Retinal pigment epithelial cell (primary cell): ENCODE results near the gene SP140.
A peak's percentile ranks its signal among the peaks of the same experiment; 100 is the strongest.
"Not testable (repeated sequence)": the region's sequence is repeated elsewhere in the genome, so short reads cannot be mapped to it uniquely, and the experiment has no call there.

ENCODE experiments used
- DNase-seq: peaks from one replicate; pipeline ENCODE4 v3.0.0-alpha.2; 2010; ENCODE audit warnings: low read depth
- H3K4me3 ChIP-seq: 2 replicates; pipeline ENCODE4 v1.5.1; 2011; ENCODE audit warnings: mild to moderate bottlenecking, low read length, control low read depth, moderate library complexity
- TF ChIP-seq, protein P1 (sequence below): conservative IDR thresholded peaks from 2 replicates; pipeline ENCODE4 v1.5.1; 2011; ENCODE audit warnings: low read depth, low read length, control low read depth, inconsistent platforms

The SP140 gene

DNA sequence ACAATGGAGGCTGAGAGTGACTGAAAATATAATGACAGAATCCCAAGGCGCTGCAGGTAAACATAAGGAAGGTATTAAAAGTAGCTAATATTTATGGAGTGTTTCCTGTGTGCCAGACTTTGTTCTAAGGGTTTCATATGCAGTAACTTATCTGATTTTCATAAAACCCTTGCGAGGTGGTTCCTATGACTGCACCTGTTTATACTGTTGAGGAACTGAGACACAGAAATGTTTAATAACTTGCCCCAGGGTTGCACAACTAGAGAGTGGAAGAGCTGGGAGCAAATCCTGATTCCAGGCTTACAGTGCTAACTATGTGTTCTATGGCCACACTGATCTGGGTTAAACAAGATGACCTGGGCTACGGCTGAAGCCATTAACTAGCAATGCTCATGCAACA lies 8.1 kb upstream of the SP140 start:
- TF ChIP-seq, protein P1, sequence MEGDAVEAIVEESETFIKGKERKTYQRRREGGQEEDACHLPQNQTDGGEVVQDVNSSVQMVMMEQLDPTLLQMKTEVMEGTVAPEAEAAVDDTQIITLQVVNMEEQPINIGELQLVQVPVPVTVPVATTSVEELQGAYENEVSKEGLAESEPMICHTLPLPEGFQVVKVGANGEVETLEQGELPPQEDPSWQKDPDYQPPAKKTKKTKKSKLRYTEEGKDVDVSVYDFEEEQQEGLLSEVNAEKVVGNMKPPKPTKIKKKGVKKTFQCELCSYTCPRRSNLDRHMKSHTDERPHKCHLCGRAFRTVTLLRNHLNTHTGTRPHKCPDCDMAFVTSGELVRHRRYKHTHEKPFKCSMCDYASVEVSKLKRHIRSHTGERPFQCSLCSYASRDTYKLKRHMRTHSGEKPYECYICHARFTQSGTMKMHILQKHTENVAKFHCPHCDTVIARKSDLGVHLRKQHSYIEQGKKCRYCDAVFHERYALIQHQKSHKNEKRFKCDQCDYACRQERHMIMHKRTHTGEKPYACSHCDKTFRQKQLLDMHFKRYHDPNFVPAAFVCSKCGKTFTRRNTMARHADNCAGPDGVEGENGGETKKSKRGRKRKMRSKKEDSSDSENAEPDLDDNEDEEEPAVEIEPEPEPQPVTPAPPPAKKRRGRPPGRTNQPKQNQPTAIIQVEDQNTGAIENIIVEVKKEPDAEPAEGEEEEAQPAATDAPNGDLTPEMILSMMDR: no peak
- no peak for DNase-seq
- no peak overlapping the region for H3K4me3 ChIP-seq

DNA sequence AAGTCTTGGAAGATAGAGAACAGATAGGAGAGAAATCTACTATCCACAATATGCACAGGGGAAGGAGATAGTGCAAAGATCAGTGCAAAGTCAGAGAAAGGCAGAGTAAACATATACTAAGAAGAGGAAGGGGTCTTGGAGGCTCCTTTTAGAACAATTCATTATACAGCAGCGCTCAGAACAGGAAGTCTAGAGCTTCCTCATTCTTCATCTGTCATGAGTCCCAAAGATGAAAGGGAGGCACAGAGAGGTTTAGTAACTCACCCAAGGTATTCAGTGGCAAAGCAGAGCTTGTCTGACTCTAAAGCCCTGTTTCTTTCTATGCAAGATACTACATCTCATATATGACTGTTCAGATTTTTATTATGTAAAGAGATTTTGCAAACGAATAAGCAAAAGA lies 7.1 kb upstream of the SP140 start:
- TF ChIP-seq, protein P1: no peak
- DNase-seq: no peak
- H3K4me3 ChIP-seq: no peak overlapping the region

DNA sequence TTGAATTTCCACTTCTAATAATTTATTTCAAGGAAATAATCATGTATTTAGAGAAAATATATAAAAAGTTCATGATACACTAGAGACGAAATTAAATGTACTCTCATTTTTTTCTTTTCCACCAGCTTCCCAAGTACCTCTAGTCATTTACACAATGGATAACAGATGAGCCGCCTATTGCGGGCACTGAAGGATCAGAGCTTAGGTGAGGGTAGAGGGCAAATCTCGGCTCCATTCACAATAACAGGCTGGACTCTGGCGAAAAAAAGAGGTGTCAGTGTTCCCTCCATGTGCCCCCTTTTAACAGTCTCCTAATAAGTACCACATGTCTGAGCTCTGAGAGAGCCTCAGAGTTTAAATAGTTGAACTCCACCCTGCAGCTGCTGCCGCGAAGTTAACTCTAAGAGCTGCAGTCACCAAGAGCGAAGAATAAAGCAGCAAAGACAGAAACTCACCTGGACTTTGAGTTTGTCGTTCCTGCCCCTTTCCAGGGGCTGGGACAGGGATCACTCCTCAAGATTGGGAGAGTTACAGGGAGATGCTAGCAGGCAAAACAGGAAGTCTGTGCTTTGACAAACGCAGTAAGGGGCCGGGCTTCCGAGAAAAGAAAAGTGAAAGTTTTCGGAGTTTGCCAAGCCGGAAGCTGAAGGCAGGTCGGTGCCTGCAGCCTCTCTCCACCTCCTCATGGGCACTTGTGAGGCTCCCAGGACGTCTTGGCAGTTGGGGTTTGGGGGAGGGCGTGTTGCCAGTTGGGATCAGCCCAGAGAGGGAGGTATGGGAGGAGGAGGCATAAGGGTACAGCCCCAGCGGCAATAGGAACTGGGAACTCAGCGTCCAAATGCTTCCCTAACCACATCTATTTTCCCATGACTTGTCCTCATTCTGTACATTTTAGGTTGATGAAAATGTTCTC lies 5.9 kb upstream of the SP140 start, which contains the start of gene SP110:
TSS of gene SP110 (minus strand) at position 566 of the 913 bp plus-strand sequence. CDS start 3,057 bp downstream, outside the sequence.
- TF ChIP-seq, protein P1: no peak
- DNase-seq: peak; percentile 39
- peak within 1 kb of the TSS; percentile 75 for H3K4me3 ChIP-seq

DNA sequence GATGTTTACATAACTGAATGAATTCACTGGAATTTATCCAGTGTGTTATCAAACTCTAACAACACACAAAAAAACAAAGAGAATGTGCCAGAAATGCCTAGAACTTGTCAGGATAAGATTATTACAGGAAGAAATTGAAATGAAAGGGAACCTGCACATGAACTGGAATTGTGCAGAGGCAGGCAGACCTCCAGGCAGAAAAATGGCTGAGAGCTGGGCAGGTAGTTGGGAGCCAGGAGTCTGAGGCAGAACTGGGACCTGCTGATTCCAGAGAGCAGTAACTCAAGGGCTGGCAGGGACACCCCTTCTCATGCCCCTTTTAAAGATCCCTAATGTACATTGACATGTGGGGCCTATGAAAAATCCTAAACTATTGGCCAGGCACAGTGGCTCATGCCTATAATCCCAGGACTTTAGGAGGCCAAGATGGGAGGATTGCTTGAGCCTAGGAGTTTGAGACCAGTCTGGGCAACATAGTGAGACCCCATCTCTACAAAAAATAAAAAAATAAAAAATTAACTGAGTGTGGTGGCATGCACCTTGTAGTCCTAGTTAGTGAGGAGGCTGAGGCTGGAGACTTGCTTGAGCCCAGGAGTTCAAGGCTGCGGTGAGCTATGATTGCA lies 5.1 kb upstream of the SP140 start:
- no peak for DNase-seq
- TF ChIP-seq, protein P1: no peak
- peak overlapping the region; percentile 75 for H3K4me3 ChIP-seq

DNA sequence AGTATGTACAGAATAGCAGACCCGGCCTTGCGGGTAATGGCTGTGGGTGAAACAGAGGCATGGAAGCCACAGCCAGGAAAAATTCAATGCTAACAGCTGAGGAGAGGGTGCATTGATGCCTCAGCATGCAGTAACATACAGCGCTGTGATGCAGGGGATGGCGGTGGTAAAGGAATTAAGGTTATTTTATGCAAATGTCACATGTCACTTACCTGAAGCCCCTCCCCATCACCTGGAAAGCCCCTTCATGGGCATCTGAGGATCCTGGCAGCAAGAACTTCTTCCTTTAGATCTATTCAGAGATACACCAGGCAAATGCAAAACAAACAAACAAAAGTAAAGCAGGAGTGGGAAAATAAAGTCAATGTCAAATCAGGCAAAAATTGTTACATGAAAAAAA lies 4.0 kb upstream of the SP140 start:
- no peak overlapping the region for H3K4me3 ChIP-seq
- no peak for DNase-seq
- TF ChIP-seq, protein P1: no peak

DNA sequence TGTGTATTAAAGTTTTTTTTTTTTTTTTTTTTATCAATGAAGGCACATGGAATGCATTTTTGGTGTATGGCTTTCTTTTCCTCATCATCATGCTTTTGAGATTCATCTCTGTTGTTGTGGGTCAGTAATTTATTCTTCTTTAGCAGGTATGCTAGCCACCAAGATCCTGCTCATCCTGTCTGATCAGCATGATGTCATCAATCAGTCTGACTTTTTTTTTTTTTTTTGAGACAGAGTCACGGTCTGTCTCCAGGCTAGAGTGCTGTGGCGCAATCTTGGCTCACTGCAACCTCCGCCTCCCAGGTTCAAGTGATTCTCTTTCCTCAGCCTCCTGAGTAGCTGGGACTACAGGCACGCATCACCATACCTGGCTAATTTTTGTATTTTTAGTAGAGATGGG lies 2.7 kb upstream of the SP140 start:
- DNase-seq: not testable (repeated sequence)

DNA sequence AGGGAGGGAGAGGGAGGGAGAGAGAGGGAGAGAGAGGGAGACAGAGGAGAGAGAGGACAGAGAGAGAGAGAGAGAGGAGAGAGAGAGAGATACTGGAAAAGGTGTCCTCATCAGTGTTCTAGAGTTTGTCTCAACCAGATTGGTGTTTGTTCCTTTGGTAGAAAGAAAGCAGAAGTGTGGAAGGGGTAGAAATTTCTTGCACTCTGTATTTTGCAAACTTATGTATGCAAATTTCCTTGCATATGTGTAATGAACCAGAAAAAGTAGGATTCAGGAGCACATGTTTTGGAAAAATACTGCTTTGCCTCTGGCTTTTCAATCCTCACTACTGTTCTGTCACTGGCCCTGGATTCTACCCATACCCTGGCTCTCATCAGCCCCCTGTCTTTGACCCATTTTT lies 1.1 kb upstream of the SP140 start:
- TF ChIP-seq, protein P1: no peak
- H3K4me3 ChIP-seq: no peak overlapping the region
- DNase-seq: no peak

More for the DNA sequence above, 2.7 kb upstream of the SP140 start:
- not testable (repeated sequence) for H3K4me3 ChIP-seq
